GM13976 (cell line): ENCODE measurements around the gene CADM1.

ENCODE experiments used
- DNase-seq: peaks from one replicate; pipeline ENCODE4 v3.0.0; 2012; ENCODE audit warnings: low spot score
- in situ Hi-C: fragments of 300-500 bp; cut with MboI; formaldehyde crosslinking; loops from one replicate; pipeline ENCODE4 v1.12.0; 2022; ENCODE audit warnings: low sequenced_read_pairs, mixed read lengths, inconsistent platforms; ENCODE audit not compliant: unreplicated experiment
- TF ChIP-seq, protein P1 (sequence below): IDR thresholded peaks from 2 replicates; pipeline ENCODE4 v1.5.1; 2012; ENCODE audit warnings: borderline replicate concordance, mild to moderate bottlenecking; ENCODE audit not compliant: insufficient read depth; ENCODE audit errors: extremely low read depth, missing control alignments, control extremely low read depth

The CADM1 gene

GRCh38 chr11:115185507-115185906 is 318.7 kb downstream of the CADM1 start:
- in situ Hi-C loops = no loop called here
- TF ChIP-seq, protein P1, sequence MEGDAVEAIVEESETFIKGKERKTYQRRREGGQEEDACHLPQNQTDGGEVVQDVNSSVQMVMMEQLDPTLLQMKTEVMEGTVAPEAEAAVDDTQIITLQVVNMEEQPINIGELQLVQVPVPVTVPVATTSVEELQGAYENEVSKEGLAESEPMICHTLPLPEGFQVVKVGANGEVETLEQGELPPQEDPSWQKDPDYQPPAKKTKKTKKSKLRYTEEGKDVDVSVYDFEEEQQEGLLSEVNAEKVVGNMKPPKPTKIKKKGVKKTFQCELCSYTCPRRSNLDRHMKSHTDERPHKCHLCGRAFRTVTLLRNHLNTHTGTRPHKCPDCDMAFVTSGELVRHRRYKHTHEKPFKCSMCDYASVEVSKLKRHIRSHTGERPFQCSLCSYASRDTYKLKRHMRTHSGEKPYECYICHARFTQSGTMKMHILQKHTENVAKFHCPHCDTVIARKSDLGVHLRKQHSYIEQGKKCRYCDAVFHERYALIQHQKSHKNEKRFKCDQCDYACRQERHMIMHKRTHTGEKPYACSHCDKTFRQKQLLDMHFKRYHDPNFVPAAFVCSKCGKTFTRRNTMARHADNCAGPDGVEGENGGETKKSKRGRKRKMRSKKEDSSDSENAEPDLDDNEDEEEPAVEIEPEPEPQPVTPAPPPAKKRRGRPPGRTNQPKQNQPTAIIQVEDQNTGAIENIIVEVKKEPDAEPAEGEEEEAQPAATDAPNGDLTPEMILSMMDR = no peak
- DNase-seq = no peak

GRCh38 chr11:115184901-115185300 is 319.3 kb downstream of the CADM1 start:
- in situ Hi-C loops = no loop called here
- no peak for DNase-seq
- TF ChIP-seq, protein P1 = no peak

GRCh38 chr11:115183830-115184229 is 320.4 kb downstream of the CADM1 start:
- TF ChIP-seq, protein P1 = no peak
- no peak for DNase-seq
- in situ Hi-C loops = no loop called here

DNA sequence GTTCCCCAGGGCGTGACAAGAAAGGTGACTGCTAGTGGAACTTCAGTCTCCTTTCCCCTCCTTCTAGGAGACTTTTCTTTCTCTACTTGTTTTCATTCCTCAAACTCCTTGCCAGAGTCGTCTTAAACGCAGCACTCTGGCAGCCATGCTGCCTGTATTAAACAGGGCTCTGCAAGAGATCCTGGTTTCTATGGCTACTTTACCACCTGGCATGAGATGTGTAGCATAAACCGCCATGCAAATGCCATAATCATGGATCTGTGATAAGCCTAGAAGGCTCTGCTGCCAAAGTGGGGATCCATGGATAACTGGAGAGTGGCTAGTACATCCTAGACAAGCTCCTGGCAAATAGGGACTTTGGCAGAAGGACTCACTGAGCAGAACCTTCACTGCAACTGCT is 321.1 kb downstream of the CADM1 start:
- TF ChIP-seq, protein P1 = no peak
- DNase-seq = no peak
- in situ Hi-C loops = no loop called here

DNA sequence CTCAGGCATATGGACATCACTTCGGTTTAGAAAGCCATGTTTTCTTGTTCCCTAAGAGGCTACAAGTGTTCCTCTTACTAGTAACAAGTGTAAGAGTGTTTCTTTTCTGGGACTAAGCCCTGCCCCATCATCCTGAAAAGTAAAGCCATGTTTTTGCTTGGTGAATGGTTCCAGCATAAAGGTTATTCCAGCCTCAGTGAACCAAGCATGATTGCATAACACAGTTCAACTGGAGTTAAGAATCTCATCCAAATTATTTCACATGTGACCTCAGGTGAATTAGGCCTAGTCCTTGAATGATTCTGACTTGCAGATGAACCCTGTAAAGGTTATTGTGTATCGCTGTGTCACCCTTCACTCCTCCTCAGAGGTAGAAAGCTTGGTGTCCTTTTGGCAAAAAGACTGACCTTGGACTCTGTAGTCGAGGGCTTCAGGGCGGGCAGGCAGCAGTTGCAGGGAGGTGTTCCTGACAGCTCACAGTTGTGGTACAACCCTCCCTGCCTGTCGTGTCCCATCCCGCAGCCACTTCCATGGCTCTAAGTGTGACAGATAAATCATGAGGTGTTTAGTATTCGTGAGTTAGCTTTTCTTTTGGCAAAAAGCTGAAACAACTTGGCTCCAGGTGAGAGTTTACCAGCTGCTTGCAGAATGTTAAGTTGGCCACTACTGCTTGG is 321.8 kb downstream of the CADM1 start:
- TF ChIP-seq, protein P1 = no peak
- no peak for DNase-seq
- in situ Hi-C loops = no loop called here

- in situ Hi-C loops = no loop called here
- TF ChIP-seq, protein P1 = no peak
- DNase-seq = no peak
These were observed 322.7 kb downstream of the CADM1 start for GRCh38 chr11:115181538-115181937.
